Activated CD4-positive, alpha-beta T cell treated with anti-CD3 and anti-CD28 coated beads, Interleukin-2, amount 10 ng/mL, durations not matched to agents 24 days and 14 days (primary cell): Measurements from ENCODE around the gene CBR4. TPM values are rescaled to one million over a fixed set of nuclear protein-coding genes. Genes with fewer than 3 reads are reported as not detected.
A peak's percentile ranks its signal among the peaks of the same experiment; 100 is the strongest.

Source experiments
- DNase-seq: peaks from one replicate; pipeline ENCODE4 v3.0.0; 2022
- H3K27ac Mint-ChIP-seq: one replicate; pipeline ENCODE4 v1.8.0; 2022; ENCODE audit warnings: mild to moderate bottlenecking, mixed read lengths
- H3K27me3 Mint-ChIP-seq: one replicate; pipeline ENCODE4 v1.8.0; 2022; ENCODE audit warnings: mixed read lengths
- H3K36me3 Mint-ChIP-seq: one replicate; pipeline ENCODE4 v1.8.0; 2022; ENCODE audit warnings: low read depth, mild to moderate bottlenecking, mixed read lengths
- H3K4me1 Mint-ChIP-seq: one replicate; pipeline ENCODE4 v1.8.0; 2021; ENCODE audit warnings: mixed read lengths
- H3K4me3 Mint-ChIP-seq: one replicate; pipeline ENCODE4 v1.8.0; 2022; ENCODE audit warnings: mild to moderate bottlenecking, moderate library complexity, mixed read lengths
- H3K9me3 Mint-ChIP-seq: one replicate; pipeline ENCODE4 v1.8.0; 2021; ENCODE audit warnings: mixed read lengths
- intact Hi-C: fragments of 100-400 bp; cut with micrococcal nuclease; formaldehyde crosslinking; loops from one replicate; pipeline ENCODE4 v1.15.1; 2023
- total RNA-seq: library from RNA; stranded (reverse); gene quantifications from 2 replicates; pipeline ENCODE4 v1.2.3, GENCODE V29; 2022

Gene CBR4
- total RNA-seq, 1 donor from 2014 or later, result 22.8 TPM

- Mint-ChIP-seq H3K4me1 (no peaks in the 10 kb centered on the region), H3K4me3 (no peak overlapping the region), H3K27ac (no peak overlapping the region), H3K27me3 (peaks cover 8% of the 10 kb centered on the region), H3K9me3 (no peaks in the 10 kb centered on the region), H3K36me3 (no peaks in the 10 kb centered on the region)
- intact Hi-C loops, result loop anchor here (2.0 kb wide), 1 partner anchor 462 kb away; no protein-coding TSS in a partner anchor
- DNase-seq, result no peak
Measured at GRCh38 chr4:169024762-169025161, 14.7 kb upstream of the CBR4 start.

- intact Hi-C loops, result loop anchor here (10.0 kb wide), 1 partner anchor 736 kb away; the partner anchor contains the start of gene HPF1
- Mint-ChIP-seq H3K27ac (no peak overlapping the region), H3K27me3 (peaks cover 11% of the 10 kb centered on the region), H3K36me3 (no peaks in the 10 kb centered on the region), H3K4me3 (no peak overlapping the region), H3K9me3 (no peaks in the 10 kb centered on the region), H3K4me1 (no peaks in the 10 kb centered on the region)
- DNase-seq, result no peak
Measured at GRCh38 chr4:169018406-169018805, 8.4 kb upstream of the CBR4 start.

GRCh38 chr4:169017971-169018370 lies 7.9 kb upstream of the CBR4 start:
- Mint-ChIP-seq H3K36me3 (no peaks in the 10 kb centered on the region), H3K4me3 (no peak overlapping the region), H3K27me3 (peaks cover 11% of the 10 kb centered on the region), H3K27ac (no peak overlapping the region), H3K9me3 (no peaks in the 10 kb centered on the region), H3K4me1 (no peaks in the 10 kb centered on the region)
- intact Hi-C loops, result loop anchor here (10.0 kb wide), 1 partner anchor 737 kb away; the partner anchor contains the start of gene HPF1
- no peak for DNase-seq

- Mint-ChIP-seq H3K27ac (no peak overlapping the region), H3K4me3 (no peak overlapping the region), H3K27me3 (peaks cover 12% of the 10 kb centered on the region), H3K36me3 (no peaks in the 10 kb centered on the region), H3K4me1 (peaks cover 5% of the 10 kb centered on the region), H3K9me3 (no peaks in the 10 kb centered on the region)
- DNase-seq, result no peak
- intact Hi-C loops, result loop anchor here (10.0 kb wide), 1 partner anchor 740 kb away; the partner anchor contains the start of gene HPF1
Measured at GRCh38 chr4:169015186-169015623, 5.2 kb upstream of the CBR4 start.

- DNase-seq, result no peak
- H3K27me3 Mint-ChIP-seq, result peaks cover 11% of the 10 kb centered on the region
- no peak overlapping the region for H3K4me3 Mint-ChIP-seq
- H3K9me3 Mint-ChIP-seq, result no peaks in the 10 kb centered on the region
- intact Hi-C loops, result loop anchor here (5.0 to 10.0 kb wide), 4 partner anchors 403 to 740 kb away; partner anchors contain the start of genes DDX60, HPF1 and NEK1
- no peak overlapping the region for H3K27ac Mint-ChIP-seq
- H3K36me3 Mint-ChIP-seq, result no peaks in the 10 kb centered on the region
- H3K4me1 Mint-ChIP-seq, result peaks cover 7% of the 10 kb centered on the region
Measured at GRCh38 chr4:169014586-169014985, 4.5 kb upstream of the CBR4 start.

- Mint-ChIP-seq H3K4me3 (no peak overlapping the region), H3K36me3 (no peaks in the 10 kb centered on the region), H3K27me3 (peaks cover 11% of the 10 kb centered on the region), H3K4me1 (peaks cover 15% of the 10 kb centered on the region), H3K9me3 (no peaks in the 10 kb centered on the region), H3K27ac (no peak overlapping the region)
- no peak for DNase-seq
- intact Hi-C loops, result loop anchor here (5.0 to 10.0 kb wide), 4 partner anchors 404 to 741 kb away; partner anchors contain the start of genes DDX60, HPF1 and NEK1
Measured at GRCh38 chr4:169013396-169013795, 3.3 kb upstream of the CBR4 start.

GRCh38 chr4:169012049-169012448 lies 2.0 kb upstream of the CBR4 start:
- Mint-ChIP-seq H3K4me1 (peaks cover 19% of the 10 kb centered on the region), H3K9me3 (no peaks in the 10 kb centered on the region), H3K36me3 (no peaks in the 10 kb centered on the region), H3K27me3 (peaks cover 11% of the 10 kb centered on the region), H3K27ac (no peak overlapping the region), H3K4me3 (no peak overlapping the region)
- intact Hi-C loops, result loop anchor here (5.0 to 10.0 kb wide), 4 partner anchors 405 to 743 kb away; partner anchors contain the start of genes DDX60, HPF1 and NEK1
- no peak for DNase-seq

- Mint-ChIP-seq H3K36me3 (peaks cover 6% of the 10 kb centered on the region), H3K4me3 (peak overlapping the region; percentile 94), H3K27me3 (peaks cover 6% of the 10 kb centered on the region), H3K4me1 (peaks cover 25% of the 10 kb centered on the region), H3K9me3 (no peaks in the 10 kb centered on the region), H3K27ac (peak overlapping the region; percentile 93)
- intact Hi-C loops, result loop anchor here (1.0 to 10.0 kb wide), 8 partner anchors 86 to 1017 kb away; partner anchors contain the start of genes DDX60, HPF1, MFAP3L and NEK1
- peak; percentile 88 for DNase-seq
Measured at GRCh38 chr4:169009286-169010124, 550 bp downstream of the CBR4 start.

GRCh38 chr4:169005453-169006099 lies 4.5 kb downstream of the CBR4 start:
- no peak for DNase-seq
- Mint-ChIP-seq H3K36me3 (peaks cover 30% of the 10 kb centered on the region), H3K9me3 (no peaks in the 10 kb centered on the region), H3K27ac (no peak overlapping the region), H3K4me1 (peaks cover 22% of the 10 kb centered on the region), H3K4me3 (no peak overlapping the region), H3K27me3 (no peaks in the 10 kb centered on the region)
- intact Hi-C loops, result no loop called here

- intact Hi-C loops, result no loop called here
- DNase-seq, result no peak
- Mint-ChIP-seq H3K36me3 (peaks cover 36% of the 10 kb centered on the region), H3K4me1 (peaks cover 6% of the 10 kb centered on the region), H3K9me3 (no peaks in the 10 kb centered on the region), H3K4me3 (no peak overlapping the region), H3K27me3 (no peaks in the 10 kb centered on the region), H3K27ac (no peak overlapping the region)
Measured at GRCh38 chr4:169000315-169000714, 9.7 kb downstream of the CBR4 start.

- Mint-ChIP-seq H3K9me3 (no peaks in the 10 kb centered on the region), H3K27me3 (no peaks in the 10 kb centered on the region), H3K4me1 (peaks cover 6% of the 10 kb centered on the region), H3K36me3 (peaks cover 36% of the 10 kb centered on the region), H3K4me3 (no peak overlapping the region), H3K27ac (no peak overlapping the region)
- intact Hi-C loops, result loop anchor here (5.0 kb wide), 1 partner anchor 487 kb away; no protein-coding TSS in a partner anchor
- no peak for DNase-seq
Measured at GRCh38 chr4:168999809-169000208, 10.2 kb downstream of the CBR4 start.

- Mint-ChIP-seq H3K4me3 (no peak overlapping the region), H3K27me3 (no peaks in the 10 kb centered on the region), H3K9me3 (no peaks in the 10 kb centered on the region), H3K36me3 (peaks cover 30% of the 10 kb centered on the region), H3K27ac (no peak overlapping the region), H3K4me1 (peaks cover 4% of the 10 kb centered on the region)
- intact Hi-C loops, result loop anchor here (5.0 kb wide), 1 partner anchor 489 kb away; no protein-coding TSS in a partner anchor
- no peak for DNase-seq
Measured at GRCh38 chr4:168998596-168998995, 11.5 kb downstream of the CBR4 start.

- Mint-ChIP-seq H3K27me3 (no peaks in the 10 kb centered on the region), H3K4me3 (no peak overlapping the region), H3K9me3 (no peaks in the 10 kb centered on the region), H3K4me1 (peaks cover 5% of the 10 kb centered on the region), H3K27ac (no peak overlapping the region), H3K36me3 (peaks cover 13% of the 10 kb centered on the region)
- intact Hi-C loops, result loop anchor here (5.0 kb wide), 1 partner anchor 492 kb away; no protein-coding TSS in a partner anchor
- DNase-seq, result no peak
Measured at GRCh38 chr4:168995537-168996295, 14.3 kb downstream of the CBR4 start.
